ENCODE data around the gene POU6F2.

DNA sequence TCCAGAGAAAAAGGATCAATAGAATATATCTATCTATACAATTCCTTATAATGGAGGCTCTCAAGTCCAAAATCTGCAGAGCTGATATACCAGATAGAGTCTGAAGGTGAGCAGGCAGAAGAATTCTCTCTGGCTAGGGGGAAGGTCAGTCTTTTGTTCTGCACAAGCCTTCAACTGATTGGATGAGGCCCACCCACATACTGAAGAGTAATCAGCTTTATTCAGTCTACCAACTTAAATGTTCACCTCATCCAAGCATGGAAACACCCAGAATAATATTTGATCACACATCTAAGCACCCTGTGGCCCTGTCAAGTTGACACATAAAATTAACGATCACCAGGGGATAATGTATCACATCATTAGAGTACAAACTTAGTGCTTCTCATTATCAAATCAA lies 394.7 kb downstream of the POU6F2 start:
- TF ChIP-seq POLR2AphosphoS5 (IDR thresholded peaks at IDR 0.05; ENCODE audit: low read depth, low read length) (no peak), EZH2 (IDR thresholded peaks at IDR 0.05) (no peak), POLR2A (IDR thresholded peaks at IDR 0.05; ENCODE audit: borderline replicate concordance, extremely low read depth, insufficient read depth, insufficient read length) (no peak), REST (IDR thresholded peaks at IDR 0.05; ENCODE audit: low read depth) (no peak), FOSL1 (IDR thresholded peaks at IDR 0.05; ENCODE audit: low read depth) (no peak), ZBTB33 (IDR thresholded peaks at IDR 0.05; ENCODE audit: extremely low read depth, insufficient replicate concordance, low read length) (no peak), SRF (IDR thresholded peaks at IDR 0.05; ENCODE audit: low read depth) (no peak)
- TF ChIP-seq, protein P1, sequence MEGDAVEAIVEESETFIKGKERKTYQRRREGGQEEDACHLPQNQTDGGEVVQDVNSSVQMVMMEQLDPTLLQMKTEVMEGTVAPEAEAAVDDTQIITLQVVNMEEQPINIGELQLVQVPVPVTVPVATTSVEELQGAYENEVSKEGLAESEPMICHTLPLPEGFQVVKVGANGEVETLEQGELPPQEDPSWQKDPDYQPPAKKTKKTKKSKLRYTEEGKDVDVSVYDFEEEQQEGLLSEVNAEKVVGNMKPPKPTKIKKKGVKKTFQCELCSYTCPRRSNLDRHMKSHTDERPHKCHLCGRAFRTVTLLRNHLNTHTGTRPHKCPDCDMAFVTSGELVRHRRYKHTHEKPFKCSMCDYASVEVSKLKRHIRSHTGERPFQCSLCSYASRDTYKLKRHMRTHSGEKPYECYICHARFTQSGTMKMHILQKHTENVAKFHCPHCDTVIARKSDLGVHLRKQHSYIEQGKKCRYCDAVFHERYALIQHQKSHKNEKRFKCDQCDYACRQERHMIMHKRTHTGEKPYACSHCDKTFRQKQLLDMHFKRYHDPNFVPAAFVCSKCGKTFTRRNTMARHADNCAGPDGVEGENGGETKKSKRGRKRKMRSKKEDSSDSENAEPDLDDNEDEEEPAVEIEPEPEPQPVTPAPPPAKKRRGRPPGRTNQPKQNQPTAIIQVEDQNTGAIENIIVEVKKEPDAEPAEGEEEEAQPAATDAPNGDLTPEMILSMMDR (IDR thresholded peaks at IDR 0.05 in 2 of 3, conservative IDR thresholded peaks at IDR 0.05 in 1 of 3; ENCODE audit: borderline replicate concordance in 1 of 3, insufficient read depth in 1 of 3, low read depth in 2 of 3, low read length in 2 of 3) = no peak
